Activated naive CD4-positive, alpha-beta T cell treated with anti-CD3 and anti-CD28 coated beads, Interleukin-2, amount 10 ng/mL, durations not matched to agents 7 days and 5 days (primary cell): ENCODE measurements around the gene ICA1.
"Not testable (repeated sequence)": the region's sequence is repeated elsewhere in the genome, so short reads cannot be mapped to it uniquely, and the experiment has no call there.

ENCODE experiments used
- CTCF ChIA-PET: fragments of 350-600 bp; sonication (Branson Sonifier 250); formaldehyde crosslinking; loops from one replicate; lab custom pipeline; 2021; ENCODE audit warnings: antibody characterized with exemption; lab: Charles Lee
- DNase-seq: peaks from one replicate; pipeline ENCODE4 v3.0.0-alpha.2; 2020
- H3K27ac Mint-ChIP-seq: one replicate; pipeline ENCODE4 v1.8.0; 2021; ENCODE audit warnings: mild to moderate bottlenecking, moderate library complexity, mixed read lengths
- H3K27me3 Mint-ChIP-seq: one replicate; pipeline ENCODE4 v1.8.0; 2021; ENCODE audit warnings: mild to moderate bottlenecking, mixed read lengths
- H3K36me3 Mint-ChIP-seq: one replicate; pipeline ENCODE4 v1.8.0; 2021; ENCODE audit warnings: mixed read lengths
- H3K4me1 Mint-ChIP-seq: one replicate; pipeline ENCODE4 v1.8.0; 2021; ENCODE audit warnings: mixed read lengths
- H3K4me3 Mint-ChIP-seq: one replicate; pipeline ENCODE4 v1.8.0; 2021; ENCODE audit warnings: mild to moderate bottlenecking, moderate library complexity, mixed read lengths
- H3K9me3 Mint-ChIP-seq: one replicate; pipeline ENCODE4 v1.8.0; 2021; ENCODE audit warnings: mixed read lengths

ICA1 gene

DNA sequence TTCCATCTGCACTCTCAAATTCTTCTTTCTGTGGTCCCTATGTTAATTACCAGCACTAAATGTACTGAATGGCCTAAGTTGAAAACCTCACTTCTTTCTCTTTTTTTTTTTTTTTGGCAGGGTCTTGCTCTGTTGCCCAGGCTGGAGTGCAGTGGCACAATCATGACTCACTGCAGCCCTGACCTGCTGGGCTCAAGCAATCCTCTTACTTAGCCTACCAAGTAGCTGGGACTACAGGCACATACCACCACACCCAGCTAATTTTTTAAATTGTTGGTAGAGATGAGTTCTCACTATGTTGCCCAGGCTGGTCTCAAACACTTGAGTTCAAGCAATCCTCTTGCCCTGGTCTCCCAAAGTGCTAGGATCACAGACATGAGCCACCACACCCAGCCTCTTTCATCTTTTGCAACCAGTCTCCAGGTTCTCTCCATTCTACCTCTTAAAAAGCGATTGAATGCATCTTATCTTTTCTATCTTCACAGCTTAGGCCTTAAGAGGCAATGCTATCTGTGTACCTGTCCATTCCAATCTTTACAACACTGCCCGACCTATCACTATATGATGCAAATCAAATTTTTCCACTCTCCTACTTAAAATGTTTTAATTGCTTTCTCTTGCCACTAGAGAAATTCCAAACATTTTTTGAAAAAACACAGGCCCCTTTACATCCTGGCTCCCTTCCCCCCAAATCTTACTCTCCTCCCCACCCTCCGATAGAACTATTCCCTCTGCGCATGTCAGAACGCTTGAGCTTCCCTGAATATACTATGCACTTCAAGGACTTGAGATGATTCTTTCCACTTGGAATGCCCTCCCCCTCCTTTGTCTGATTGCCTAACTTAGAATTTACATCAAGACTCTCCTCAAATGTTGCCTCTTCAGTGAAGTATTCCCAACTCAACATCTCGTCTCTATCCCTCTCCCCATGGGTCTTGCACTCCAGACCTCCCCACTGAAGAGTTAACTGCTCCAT, 6.0 kb downstream of the ICA1 start:
- Mint-ChIP-seq H3K4me3 (no peak overlapping the region), H3K27me3 (peaks cover 19% of the 10 kb centered on the region), H3K36me3 (no peaks in the 10 kb centered on the region), H3K27ac (no peak overlapping the region), H3K9me3 (no peaks in the 10 kb centered on the region), H3K4me1 (peaks cover 4% of the 10 kb centered on the region)
- CTCF ChIA-PET, result no interaction called here
- no peak for DNase-seq

DNA sequence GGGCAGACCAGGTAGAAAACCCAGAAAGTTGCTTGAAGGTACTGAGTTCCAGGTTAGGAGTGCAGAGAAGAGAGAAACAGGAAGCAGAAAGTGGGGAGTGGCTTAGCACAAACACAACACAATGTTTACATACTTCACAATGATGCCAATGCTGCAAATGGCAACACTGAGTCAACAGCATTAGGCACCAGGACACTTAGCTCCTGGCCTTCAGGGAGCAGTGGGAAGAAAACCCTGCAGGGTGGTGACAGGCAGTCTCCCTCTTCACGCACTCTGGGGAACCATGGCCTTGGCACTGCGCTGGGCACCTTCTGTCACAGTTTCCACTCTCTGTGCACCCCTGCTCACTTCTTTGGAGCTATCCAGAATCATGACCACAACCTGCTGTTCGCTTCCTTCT, 7.3 kb downstream of the ICA1 start:
- no peak overlapping the region for H3K4me3 Mint-ChIP-seq
- DNase-seq, result no peak
- no peaks in the 10 kb centered on the region for H3K4me1 Mint-ChIP-seq
- H3K36me3 Mint-ChIP-seq, result no peaks in the 10 kb centered on the region
- H3K27ac Mint-ChIP-seq, result no peak overlapping the region
- CTCF ChIA-PET, result no interaction called here
- peaks cover 13% of the 10 kb centered on the region for H3K27me3 Mint-ChIP-seq
- H3K9me3 Mint-ChIP-seq, result no peaks in the 10 kb centered on the region

DNA sequence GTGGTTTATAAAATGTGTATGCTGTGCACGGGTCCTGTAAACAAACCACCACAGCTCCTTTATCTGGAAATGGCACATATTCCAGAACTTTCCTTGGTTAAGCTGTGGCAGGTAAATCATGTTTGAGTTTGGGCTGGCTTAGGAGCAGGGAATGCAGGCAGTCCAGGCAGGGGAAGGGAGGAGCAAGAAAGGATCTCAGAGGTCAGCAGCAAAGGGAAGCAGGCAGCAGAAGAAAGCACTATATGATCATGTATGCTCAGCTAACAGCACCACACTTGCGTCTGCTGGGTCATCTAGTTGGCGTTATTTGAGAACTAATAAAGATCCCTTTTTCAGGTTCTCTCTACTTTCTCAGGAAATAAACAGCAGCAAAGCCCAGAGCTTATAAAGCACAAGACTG, 7.8 kb downstream of the ICA1 start:
- no peak overlapping the region for H3K4me3 Mint-ChIP-seq
- no peaks in the 10 kb centered on the region for H3K4me1 Mint-ChIP-seq
- H3K36me3 Mint-ChIP-seq, result no peaks in the 10 kb centered on the region
- no peak overlapping the region for H3K27ac Mint-ChIP-seq
- no peak for DNase-seq
- CTCF ChIA-PET, result no interaction called here
- peaks cover 9% of the 10 kb centered on the region for H3K27me3 Mint-ChIP-seq
- no peaks in the 10 kb centered on the region for H3K9me3 Mint-ChIP-seq

DNA sequence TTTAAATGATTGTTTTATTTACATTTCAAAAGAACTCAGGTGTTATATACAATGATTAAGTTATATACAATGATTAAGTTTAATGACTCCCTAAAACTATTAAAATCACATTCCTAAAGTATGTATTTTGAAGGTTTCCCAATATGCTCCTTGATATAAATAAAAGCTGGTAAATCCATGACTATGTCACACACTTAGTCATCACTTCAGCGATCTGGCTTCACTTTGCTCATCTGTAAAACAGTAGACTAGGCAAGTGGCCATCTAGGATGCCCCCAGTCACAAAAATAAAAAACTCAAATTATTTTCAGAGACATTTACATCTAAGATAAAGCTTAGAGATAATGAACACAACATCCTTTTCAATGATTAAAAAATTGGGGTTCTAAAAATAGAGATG, 10.8 kb downstream of the ICA1 start:
- CTCF ChIA-PET, result interaction anchor here (1.0 to 1.2 kb wide), 2 partner anchors 45 to 491 kb away, joined by 3 to 4 read pairs; no protein-coding TSS in a partner anchor
- no peaks in the 10 kb centered on the region for H3K4me1 Mint-ChIP-seq
- H3K27ac Mint-ChIP-seq, result no peak overlapping the region
- DNase-seq, result no peak
- H3K9me3 Mint-ChIP-seq, result no peaks in the 10 kb centered on the region
- H3K4me3 Mint-ChIP-seq, result no peak overlapping the region
- no peaks in the 10 kb centered on the region for H3K36me3 Mint-ChIP-seq
- peaks cover 11% of the 10 kb centered on the region for H3K27me3 Mint-ChIP-seq

DNA sequence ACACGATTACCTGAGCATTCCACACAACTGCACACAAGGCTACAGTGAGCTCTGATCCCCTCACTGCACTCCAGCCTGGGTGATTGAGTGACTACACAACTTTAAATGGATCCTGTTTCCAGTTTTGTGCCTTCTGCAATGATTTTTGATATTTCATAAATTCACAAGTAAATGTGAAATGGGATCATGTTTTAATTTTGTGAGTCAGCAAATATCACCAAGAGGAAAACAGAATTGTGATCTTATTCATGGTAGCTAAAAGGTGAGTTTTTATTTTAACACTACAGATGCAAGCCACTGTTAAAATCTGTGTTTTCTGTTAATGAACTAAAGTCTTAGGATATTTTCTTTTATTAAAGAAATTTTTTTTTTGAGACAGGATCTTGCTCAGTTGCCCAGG, 11.4 kb downstream of the ICA1 start:
- Mint-ChIP-seq H3K4me1 (no peaks in the 10 kb centered on the region), H3K27me3 (peaks cover 11% of the 10 kb centered on the region), H3K27ac (no peak overlapping the region), H3K4me3 (no peak overlapping the region), H3K36me3 (no peaks in the 10 kb centered on the region), H3K9me3 (no peaks in the 10 kb centered on the region)
- CTCF ChIA-PET, result interaction anchor here (1.0 to 1.2 kb wide), 2 partner anchors 46 to 490 kb away, joined by 3 to 4 read pairs; no protein-coding TSS in a partner anchor
- no peak for DNase-seq

DNA sequence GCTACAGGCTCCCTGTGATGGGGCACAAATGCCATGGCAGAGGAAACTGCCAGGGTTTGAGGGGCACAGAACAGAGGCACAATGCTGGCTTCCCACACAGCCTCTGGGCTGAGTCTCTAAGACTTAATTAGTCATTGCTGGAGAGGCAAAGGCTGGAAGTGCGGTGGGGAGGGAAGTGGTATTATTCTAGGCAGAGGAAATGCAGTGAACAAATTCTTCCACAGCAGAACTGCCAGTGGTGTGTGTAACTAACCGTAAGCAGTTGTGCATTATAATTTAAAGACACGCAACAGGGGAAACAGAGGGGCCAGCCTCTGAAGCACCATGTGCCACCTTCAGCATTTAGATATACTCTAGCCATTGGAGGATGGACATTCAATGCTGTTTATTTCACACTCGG, 12.8 kb downstream of the ICA1 start:
- Mint-ChIP-seq H3K4me1 (no peaks in the 10 kb centered on the region), H3K27ac (no peak overlapping the region), H3K4me3 (no peak overlapping the region), H3K36me3 (no peaks in the 10 kb centered on the region), H3K27me3 (peaks cover 11% of the 10 kb centered on the region), H3K9me3 (peaks cover 4% of the 10 kb centered on the region)
- no peak for DNase-seq
- CTCF ChIA-PET, result interaction anchor here (0.7 kb wide), 1 partner anchor 47 kb away, joined by 4 read pairs; no protein-coding TSS in a partner anchor

DNA sequence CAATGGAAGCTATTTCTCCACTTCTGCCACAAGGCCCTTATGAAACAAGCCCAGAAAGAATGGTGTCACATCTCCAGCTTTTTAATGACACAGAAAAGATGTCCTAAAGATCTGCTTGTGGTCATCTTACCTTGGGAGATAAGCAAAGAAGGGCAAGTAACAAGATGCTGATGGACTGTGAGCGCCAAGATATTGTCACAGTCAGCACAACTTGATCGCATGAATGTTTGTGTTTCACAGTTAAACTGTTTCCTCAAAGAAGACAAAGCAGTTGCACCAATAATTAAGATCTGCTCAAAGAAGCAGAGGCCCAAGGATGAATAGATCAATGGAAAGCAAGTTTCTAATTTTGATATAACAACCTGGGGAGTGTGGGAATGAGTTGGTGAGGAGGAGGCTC, 15.9 kb downstream of the ICA1 start:
- Mint-ChIP-seq H3K9me3 (peaks cover 20% of the 10 kb centered on the region), H3K27ac (no peak overlapping the region), H3K4me3 (no peak overlapping the region), H3K4me1 (no peaks in the 10 kb centered on the region), H3K36me3 (no peaks in the 10 kb centered on the region), H3K27me3 (peaks cover 11% of the 10 kb centered on the region)
- CTCF ChIA-PET, result no interaction called here
- no peak for DNase-seq

DNA sequence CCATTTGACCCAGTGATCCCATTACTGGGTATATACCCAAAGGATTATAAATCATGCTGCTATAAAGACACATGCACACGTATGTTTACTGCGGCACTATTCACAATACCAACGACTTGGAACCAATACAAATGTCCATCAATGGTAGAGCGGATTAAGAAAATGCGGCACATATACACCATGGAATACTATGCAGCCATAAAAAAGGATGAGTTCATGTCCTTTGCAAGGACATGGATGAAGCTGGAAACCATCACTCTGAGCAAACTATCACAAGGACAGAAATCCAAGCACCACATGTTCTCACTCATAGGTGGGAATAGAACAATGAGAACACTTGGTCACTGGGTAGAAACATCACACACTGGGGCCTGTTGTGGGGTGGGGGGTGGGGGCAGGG, 16.9 kb downstream of the ICA1 start:
- H3K27me3 Mint-ChIP-seq, H3K4me1 Mint-ChIP-seq, H3K4me3 Mint-ChIP-seq, H3K27ac Mint-ChIP-seq, H3K36me3 Mint-ChIP-seq, CTCF ChIA-PET, DNase-seq: not testable (repeated sequence)
- H3K9me3 Mint-ChIP-seq, result peaks cover 20% of the 10 kb centered on the region

DNA sequence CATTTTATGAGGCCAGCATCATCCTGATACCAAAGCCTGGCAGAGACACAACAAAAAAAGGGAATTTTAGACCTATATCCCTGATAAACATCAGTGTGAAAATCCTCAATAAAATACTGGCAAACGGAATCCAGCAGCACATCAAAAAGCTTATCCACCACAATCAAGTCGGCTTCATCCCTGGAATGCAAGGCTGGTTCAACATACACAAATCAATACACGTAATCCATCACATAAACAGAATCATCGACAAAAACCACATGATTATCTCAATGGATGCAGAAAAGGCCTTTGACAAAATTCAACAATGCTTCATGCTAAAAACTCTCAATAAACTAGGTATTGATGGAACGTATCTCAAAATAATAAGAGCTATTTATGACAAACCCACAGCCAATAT, 18.9 kb downstream of the ICA1 start:
- DNase-seq, H3K27ac Mint-ChIP-seq, CTCF ChIA-PET, H3K36me3 Mint-ChIP-seq, H3K4me1 Mint-ChIP-seq, H3K27me3 Mint-ChIP-seq, H3K4me3 Mint-ChIP-seq: not testable (repeated sequence)
- peaks cover 20% of the 10 kb centered on the region for H3K9me3 Mint-ChIP-seq

DNA sequence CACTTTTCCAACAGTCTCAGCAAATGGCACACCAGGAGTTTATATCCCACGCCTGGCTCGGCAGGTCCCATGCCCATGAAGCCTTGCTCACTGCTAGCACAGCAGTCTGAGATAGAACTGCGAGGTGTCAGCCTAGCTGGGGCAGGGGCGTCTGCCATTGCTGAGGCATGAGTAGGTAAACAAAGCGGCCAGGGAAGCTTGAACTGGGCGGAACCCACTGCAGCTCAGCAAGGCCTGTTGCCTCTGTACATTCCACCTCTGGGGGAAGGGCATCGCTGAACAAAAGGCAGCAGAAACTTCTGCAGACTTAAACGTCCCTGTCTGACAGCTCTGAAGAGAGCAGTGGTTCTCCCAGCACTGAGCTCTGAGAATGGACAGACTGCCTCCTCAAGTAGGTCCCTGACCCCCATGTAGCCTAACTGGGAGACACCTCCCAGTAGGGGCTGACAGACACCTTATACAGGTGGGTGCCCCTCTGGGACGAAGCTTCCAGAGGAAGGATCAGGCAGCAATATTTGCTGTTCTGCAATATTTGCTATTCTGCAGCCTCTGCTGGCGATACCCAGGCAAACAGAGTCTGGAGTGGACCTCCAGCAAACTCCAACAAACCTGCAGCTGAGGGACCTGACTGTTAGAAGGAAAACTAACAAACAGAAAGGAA, 22.1 kb downstream of the ICA1 start:
- DNase-seq, H3K4me1 Mint-ChIP-seq, H3K4me3 Mint-ChIP-seq, H3K36me3 Mint-ChIP-seq, H3K27me3 Mint-ChIP-seq, CTCF ChIA-PET, H3K27ac Mint-ChIP-seq: not testable (repeated sequence)
- H3K9me3 Mint-ChIP-seq, result peaks cover 16% of the 10 kb centered on the region

DNA sequence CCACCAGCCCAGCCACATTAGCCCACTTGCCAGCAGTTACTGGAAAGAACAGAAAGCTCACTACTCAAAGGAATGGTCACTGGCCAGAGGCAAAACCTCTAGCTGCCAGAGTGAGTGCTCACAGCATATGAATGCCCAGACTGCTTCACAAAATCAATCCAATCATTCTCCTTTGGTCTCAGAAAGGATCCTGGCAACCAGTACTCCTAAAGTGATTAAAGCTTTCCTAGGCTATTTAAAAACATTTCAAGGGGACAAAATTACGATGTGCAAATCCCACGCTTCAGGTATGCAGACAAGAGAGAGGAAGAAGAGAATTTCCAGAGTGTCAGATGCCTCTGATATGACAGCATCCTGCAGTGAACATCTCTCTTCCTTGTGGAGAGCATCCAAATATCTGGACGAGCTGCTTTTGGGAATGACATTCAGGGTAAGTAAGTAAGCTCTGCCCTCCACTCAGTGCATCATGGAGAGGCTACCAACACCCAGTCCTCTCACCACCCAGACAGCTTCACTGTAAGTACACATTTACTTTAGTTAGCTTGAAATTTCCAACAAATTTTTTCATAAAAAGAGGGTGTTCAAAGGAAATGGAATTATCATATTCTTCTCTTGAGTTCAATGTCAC, 25.1 kb downstream of the ICA1 start:
- Mint-ChIP-seq H3K9me3 (peaks cover under 1% of the 10 kb centered on the region), H3K27me3 (peaks cover 12% of the 10 kb centered on the region), H3K4me3 (no peak overlapping the region), H3K36me3 (no peaks in the 10 kb centered on the region), H3K27ac (no peak overlapping the region), H3K4me1 (no peaks in the 10 kb centered on the region)
- CTCF ChIA-PET, result interaction anchor here (0.7 to 1.6 kb wide), 4 partner anchors 10 to 641 kb away, joined by 3 to 4 read pairs (median 3); no protein-coding TSS in a partner anchor
- DNase-seq, result no peak

DNA sequence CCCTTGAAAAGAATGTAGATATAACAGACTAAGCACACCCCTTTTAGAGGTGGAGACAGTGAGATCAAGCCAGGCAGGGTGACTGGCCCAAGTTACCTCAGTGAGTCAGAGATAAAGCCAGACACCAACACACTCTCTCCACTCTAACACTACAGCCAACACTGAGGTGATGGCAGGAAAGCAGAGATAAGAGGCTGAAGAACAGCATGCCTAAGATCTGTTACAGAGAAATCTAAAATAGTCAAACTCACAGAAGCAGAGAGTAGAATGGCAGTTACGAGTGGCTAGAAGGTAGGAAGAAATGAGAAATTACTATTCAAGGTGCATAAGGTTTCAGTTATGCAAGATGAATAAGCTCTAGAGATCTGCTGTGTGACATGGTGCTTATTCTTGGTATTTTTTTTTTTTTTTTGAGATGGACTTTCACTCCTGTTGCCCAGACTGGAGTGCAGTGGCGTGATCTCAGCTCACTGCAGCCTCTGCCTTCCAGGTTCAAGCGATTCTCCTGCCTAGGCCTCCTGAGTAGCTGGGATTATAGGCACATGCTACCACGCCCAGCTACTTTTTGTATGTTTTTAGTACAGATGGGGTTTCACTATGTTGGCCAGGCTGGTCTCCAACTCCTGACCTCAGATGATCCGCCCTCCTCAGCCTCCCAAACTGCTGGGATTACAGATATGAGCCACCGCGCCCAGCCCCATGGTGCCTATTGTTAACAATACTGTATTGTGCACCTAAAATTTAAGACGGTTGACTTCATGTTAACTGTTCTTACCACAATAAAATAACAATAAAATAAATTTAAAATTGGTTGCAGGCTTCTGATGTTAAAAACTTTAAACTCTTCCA, 28.7 kb downstream of the ICA1 start:
- DNase-seq, result no peak
- H3K36me3 Mint-ChIP-seq, result no peaks in the 10 kb centered on the region
- no peak overlapping the region for H3K4me3 Mint-ChIP-seq
- CTCF ChIA-PET, result no interaction called here
- H3K27ac Mint-ChIP-seq, result no peak overlapping the region
- no peaks in the 10 kb centered on the region for H3K4me1 Mint-ChIP-seq
- H3K9me3 Mint-ChIP-seq, result no peaks in the 10 kb centered on the region
- peaks cover 15% of the 10 kb centered on the region for H3K27me3 Mint-ChIP-seq

DNA sequence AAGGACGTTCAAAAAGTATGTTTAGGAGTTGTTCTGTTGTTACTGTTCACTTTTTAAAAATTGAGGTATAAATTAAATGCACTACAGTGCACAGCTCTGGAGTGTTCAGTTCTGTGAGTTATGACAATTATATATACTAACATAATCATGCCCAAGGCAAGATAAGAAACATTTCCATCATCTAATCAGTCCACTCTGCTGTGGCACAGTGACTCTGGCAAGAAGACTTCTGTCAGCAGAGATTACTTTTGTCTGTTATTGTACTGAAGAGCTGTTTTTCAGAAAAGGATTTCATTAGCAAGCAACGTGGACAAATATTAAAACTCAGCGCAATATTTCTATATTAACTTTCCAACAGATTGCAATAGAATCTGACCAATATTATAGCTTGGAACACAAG, 32.0 kb downstream of the ICA1 start:
- Mint-ChIP-seq H3K27ac (no peak overlapping the region), H3K4me1 (peaks cover 2% of the 10 kb centered on the region), H3K9me3 (no peaks in the 10 kb centered on the region), H3K36me3 (no peaks in the 10 kb centered on the region), H3K27me3 (peaks cover 20% of the 10 kb centered on the region), H3K4me3 (no peak overlapping the region)
- CTCF ChIA-PET, result no interaction called here
- DNase-seq, result no peak
